Naive thymus-derived CD4-positive, alpha-beta T cell (primary cell): Measurements from ENCODE around the gene CACNA2D2. TPM values are rescaled to one million over a fixed set of nuclear protein-coding genes. Genes with fewer than 3 reads are reported as not detected.
"Not testable (repeated sequence)": the region's sequence is repeated elsewhere in the genome, so short reads cannot be mapped to it uniquely, and the experiment has no call there.

Experiments
- ATAC-seq: fragments of 150-1000 bp; cut with Tn5 transposase; 2 replicates; pipeline ENCODE4 v1.10.0; 2021; ENCODE audit warnings: mild to moderate bottlenecking, moderate library complexity
- CTCF ChIA-PET: fragments of 350-600 bp; sonication (Branson Sonifier 250); formaldehyde crosslinking; loops from one replicate; lab custom pipeline; 2021; ENCODE audit warnings: antibody characterized with exemption; lab: Charles Lee
- POLR2A ChIA-PET: fragments of 350-600 bp; sonication (Branson Sonifier 250); formaldehyde crosslinking; loops from one replicate; lab custom pipeline; 2021; ENCODE audit warnings: antibody characterized with exemption, inconsistent platforms; lab: Charles Lee
- DNase-seq, 9 donors: peaks; one replicate each; pipeline versions ENCODE4 v3.0.0 to v3.0.0-alpha.2; 2020 to 2022; ENCODE audit warnings: mixed read lengths in 1 of 9
- H3K27ac ChIP-seq: one replicate; pipeline ENCODE4 v1.7.0; 2013; ENCODE audit warnings: mild to moderate bottlenecking, low read depth, low read length, moderate library complexity
- H3K27me3 ChIP-seq, 2 donors: one replicate each; pipeline ENCODE4 v1.7.0; 2013; ENCODE audit warnings: low read length in 2 of 2, mild to moderate bottlenecking in 2 of 2, moderate library complexity in 2 of 2; ENCODE audit not compliant: control insufficient read depth in 2 of 2, insufficient read depth in 2 of 2
- H3K36me3 ChIP-seq, 3 experiments: 1 replicate in 2 of 3; 2 replicates in 1 of 3; pipeline ENCODE4 v1.7.0; 2013; ENCODE audit warnings: low read length in 3 of 3, mild to moderate bottlenecking in 3 of 3, moderate library complexity in 1 of 3; ENCODE audit not compliant: insufficient read depth in 3 of 3, control insufficient read depth in 2 of 3
- H3K4me1 ChIP-seq, 2 donors: one replicate each; pipeline ENCODE4 v1.7.0; 2013; ENCODE audit warnings: low read length in 2 of 2, mild to moderate bottlenecking in 2 of 2, moderate library complexity in 1 of 2; ENCODE audit not compliant: control insufficient read depth in 2 of 2, insufficient read depth in 2 of 2
- H3K4me3 ChIP-seq: 2 replicates; pipeline ENCODE4 v1.7.0; 2013; ENCODE audit warnings: mild to moderate bottlenecking, low read length
- H3K9me3 ChIP-seq, 3 experiments: 1 replicate in 2 of 3; 2 replicates in 1 of 3; pipeline ENCODE4 v1.7.0; 2013; ENCODE audit warnings: low read length in 3 of 3; ENCODE audit not compliant: control insufficient read depth in 2 of 3
- H3K27ac Mint-ChIP-seq, 9 donors: one replicate each; pipeline ENCODE4 v1.8.0; 2020 to 2022; ENCODE audit warnings: mixed read lengths in 9 of 9, mild to moderate bottlenecking in 8 of 9, moderate library complexity in 5 of 9, inconsistent platforms in 2 of 9
- H3K27me3 Mint-ChIP-seq, 5 donors: one replicate each; pipeline ENCODE4 v1.8.0; 2021 to 2022; ENCODE audit warnings: mixed read lengths in 5 of 5, mild to moderate bottlenecking in 1 of 5
- H3K36me3 Mint-ChIP-seq, 5 donors: one replicate each; pipeline ENCODE4 v1.8.0; 2020 to 2022; ENCODE audit warnings: mixed read lengths in 5 of 5, mild to moderate bottlenecking in 3 of 5, inconsistent platforms in 1 of 5
- H3K4me1 Mint-ChIP-seq, 7 donors: one replicate each; pipeline ENCODE4 v1.8.0; 2020 to 2022; ENCODE audit warnings: mixed read lengths in 7 of 7, mild to moderate bottlenecking in 3 of 7, inconsistent platforms in 1 of 7
- H3K4me3 Mint-ChIP-seq, 10 donors: one replicate each; pipeline ENCODE4 v1.8.0; 2020 to 2022; ENCODE audit warnings: mild to moderate bottlenecking in 10 of 10, mixed read lengths in 10 of 10, moderate library complexity in 6 of 10, inconsistent platforms in 2 of 10
- H3K9me3 Mint-ChIP-seq, 11 donors: one replicate each; pipeline ENCODE4 v1.8.0; 2020 to 2022; ENCODE audit warnings: mixed read lengths in 11 of 11, mild to moderate bottlenecking in 4 of 11, inconsistent platforms in 1 of 11, moderate library complexity in 1 of 11
- intact Hi-C, 2 donors: fragments of 100-400 bp; cut with micrococcal nuclease; formaldehyde crosslinking; loops; one replicate each; pipeline ENCODE4 v1.15.1; 2023
- polyA plus RNA-seq, 2 donors: library from polyadenylated mRNA; unstranded; fragments of 300-500 nt; fragmentation: Illumina TruSeq; gene quantifications; one replicate each; pipeline ENCODE4 v1.2.3, GENCODE V29; 2021
- total RNA-seq, 6 experiments: library from RNA in 5 of 6; stranded (reverse) in 5 of 6; gene quantifications; 1 replicate in 5 of 6; 2 replicates in 1 of 6; pipeline ENCODE4 v1.2.3 and lab custom pipeline; 2021 to 2026

Gene CACNA2D2
- total and polyA plus RNA-seq, 7 experiments from 2014 or later: 0.32 to 6.2 (median 2.0) TPM

GRCh38 chr3:50515565-50516439 is 12.4 kb upstream of the CACNA2D2 start:
- Mint-ChIP-seq H3K4me3 (peak overlapping the region in 3 of 10 donors; percentile 25 to 54 (median 40)), H3K4me1 (peaks cover 5 to 16% (median 10%) of the 10 kb centered on the region in 7 donors), H3K9me3 (peaks cover 0 to 4% (median 0%) of the 10 kb centered on the region in 11 donors), H3K36me3 (no peaks in the 10 kb centered on the region), H3K27me3 (peaks cover 0 to 38% (median 4%) of the 10 kb centered on the region in 5 donors), H3K27ac (peak overlapping the region in 1 of 9 donors; percentile 17)
- Histone ChIP-seq H3K27me3 (no peaks in the 10 kb centered on the region), H3K27ac (no peak overlapping the region), H3K4me3 (no peak overlapping the region), H3K36me3 (no peaks in the 10 kb centered on the region), H3K9me3 (no peaks in the 10 kb centered on the region), H3K4me1 (peaks cover 0 to 3% of the 10 kb centered on the region in 2 donors)
- ChIA-PET POLR2A (interaction anchor here (0.6 kb wide), 1 partner anchor 143 kb away, joined by 4 read pairs; no protein-coding TSS in a partner anchor), CTCF (interaction anchor here (0.8 to 1.2 kb wide), 3 partner anchors 13 to 98 kb away, joined by 3 read pairs; no protein-coding TSS in a partner anchor)
- DNase-seq: no peak
- intact Hi-C loops: loop anchor here in 1 of 2 donors (5.0 kb wide), 1 partner anchor 36 kb away; no protein-coding TSS in a partner anchor
- peak; percentile 60 for ATAC-seq

DNA sequence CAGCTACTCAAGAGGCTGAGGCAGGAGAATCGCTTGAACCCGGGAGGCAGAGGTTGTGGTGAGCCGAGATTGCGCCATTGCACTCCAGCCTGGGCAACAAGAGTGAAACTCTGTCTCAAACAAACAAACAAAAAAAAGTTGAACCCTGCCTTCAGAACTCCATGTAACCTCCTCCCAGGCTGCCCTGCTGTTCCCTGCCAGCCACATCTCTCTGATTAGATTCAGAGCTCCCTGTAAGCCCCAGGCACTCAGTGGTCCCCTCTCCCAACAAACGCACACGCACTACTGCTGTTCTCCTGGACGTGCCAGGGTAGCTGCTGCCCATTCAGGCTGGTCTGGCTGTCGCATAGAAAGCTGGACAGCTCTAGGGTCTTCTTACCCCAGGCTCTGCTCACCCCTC is 9.5 kb upstream of the CACNA2D2 start:
- H3K4me1 Mint-ChIP-seq, H3K4me3 ChIP-seq, ATAC-seq, CTCF ChIA-PET, H3K9me3 ChIP-seq, H3K27me3 ChIP-seq, POLR2A ChIA-PET, H3K36me3 ChIP-seq, H3K36me3 Mint-ChIP-seq, DNase-seq, H3K4me1 ChIP-seq, intact Hi-C loops, H3K9me3 Mint-ChIP-seq, H3K27ac Mint-ChIP-seq, H3K27ac ChIP-seq: not testable (repeated sequence)
- Mint-ChIP-seq H3K4me3 (peak overlapping the region in 1 of 10 donors; percentile 61), H3K27me3 (peaks cover 0 to 24% (median 4%) of the 10 kb centered on the region in 5 donors)

DNA sequence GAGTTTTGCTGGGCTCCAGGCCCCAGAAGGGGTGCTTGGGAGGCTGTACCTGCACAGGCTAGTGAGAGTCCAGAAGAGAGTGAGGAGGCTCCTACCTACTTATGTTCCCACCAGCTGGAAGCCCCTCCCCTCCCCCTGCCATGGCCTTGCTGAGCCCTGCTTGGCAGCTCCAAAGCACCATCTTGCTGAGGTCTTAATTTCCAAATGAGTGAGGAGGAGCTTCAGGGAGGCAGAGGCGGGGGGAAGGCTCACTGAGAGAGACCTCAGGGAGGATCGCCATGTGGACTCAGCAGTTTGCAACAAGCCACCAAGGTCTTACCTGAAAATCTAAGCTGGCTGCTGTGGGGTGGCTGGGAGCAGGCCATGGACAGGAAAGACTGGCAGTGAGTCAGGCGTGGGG is 8.7 kb upstream of the CACNA2D2 start:
- Histone ChIP-seq H3K36me3 (no peaks in the 10 kb centered on the region), H3K27me3 (no peaks in the 10 kb centered on the region), H3K4me1 (no peaks in the 10 kb centered on the region), H3K4me3 (no peak overlapping the region), H3K9me3 (no peaks in the 10 kb centered on the region), H3K27ac (no peak overlapping the region)
- DNase-seq: no peak
- peaks cover 0 to 5% (median 5%) of the 10 kb centered on the region in 7 donors for H3K4me1 Mint-ChIP-seq
- ChIA-PET CTCF (no interaction called here), POLR2A (interaction anchor here (1.5 kb wide), 1 partner anchor 147 kb away, joined by 3 read pairs; no protein-coding TSS in a partner anchor)
- ATAC-seq: no peak
- no peak overlapping the region for H3K4me3 Mint-ChIP-seq
- H3K36me3 Mint-ChIP-seq: no peaks in the 10 kb centered on the region
- H3K27me3 Mint-ChIP-seq: peaks cover 0 to 24% (median 4%) of the 10 kb centered on the region in 5 donors
- no peak overlapping the region for H3K27ac Mint-ChIP-seq
- H3K9me3 Mint-ChIP-seq: peaks cover 0 to 4% (median 0%) of the 10 kb centered on the region in 11 donors
- intact Hi-C loops: no loop called here

- H3K36me3 ChIP-seq: no peaks in the 10 kb centered on the region
- Mint-ChIP-seq H3K27me3 (peaks cover 0 to 30% (median 0%) of the 10 kb centered on the region in 5 donors), H3K4me1 (peaks cover 0 to 3% (median 0%) of the 10 kb centered on the region in 7 donors), H3K9me3 (peaks cover 0 to 4% (median 0%) of the 10 kb centered on the region in 11 donors), H3K4me3 (no peak overlapping the region), H3K36me3 (no peaks in the 10 kb centered on the region), H3K27ac (no peak overlapping the region)
- CTCF ChIA-PET: interaction anchor here (0.8 to 1.1 kb wide), 2 partner anchors 33 to 77 kb away, joined by 3 read pairs; no protein-coding TSS in a partner anchor
- no peaks in the 10 kb centered on the region for H3K27me3 ChIP-seq
- H3K4me1 ChIP-seq: no peaks in the 10 kb centered on the region
- POLR2A ChIA-PET: no interaction called here
- H3K4me3 ChIP-seq: no peak overlapping the region
- ATAC-seq: no peak
- no peaks in the 10 kb centered on the region for H3K9me3 ChIP-seq
- DNase-seq: no peak
- intact Hi-C loops: no loop called here
- no peak overlapping the region for H3K27ac ChIP-seq
Measured at GRCh38 chr3:50510325-50510724, 6.9 kb upstream of the CACNA2D2 start.

DNA sequence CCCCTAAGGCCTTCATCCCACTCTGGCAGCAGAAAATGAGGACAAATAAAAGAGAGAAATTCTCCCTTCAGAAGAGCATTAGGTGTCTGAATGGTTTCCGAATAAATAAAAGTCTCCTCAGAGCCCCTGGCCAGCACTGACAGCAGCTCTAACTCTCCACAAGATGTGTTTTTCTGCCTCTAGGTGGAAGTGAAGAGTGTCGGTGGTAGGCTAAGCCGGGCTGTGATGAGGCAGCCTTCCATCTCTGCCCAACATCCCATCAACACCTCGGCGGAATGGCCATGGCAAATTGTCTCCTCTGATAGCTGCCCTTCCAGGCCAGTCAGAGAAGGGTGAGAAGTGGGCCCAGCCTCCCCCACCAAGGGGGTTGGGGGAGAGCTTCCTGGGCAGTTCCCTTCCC is 6.3 kb upstream of the CACNA2D2 start:
- no peaks in the 10 kb centered on the region for H3K36me3 ChIP-seq
- POLR2A ChIA-PET: no interaction called here

DNA sequence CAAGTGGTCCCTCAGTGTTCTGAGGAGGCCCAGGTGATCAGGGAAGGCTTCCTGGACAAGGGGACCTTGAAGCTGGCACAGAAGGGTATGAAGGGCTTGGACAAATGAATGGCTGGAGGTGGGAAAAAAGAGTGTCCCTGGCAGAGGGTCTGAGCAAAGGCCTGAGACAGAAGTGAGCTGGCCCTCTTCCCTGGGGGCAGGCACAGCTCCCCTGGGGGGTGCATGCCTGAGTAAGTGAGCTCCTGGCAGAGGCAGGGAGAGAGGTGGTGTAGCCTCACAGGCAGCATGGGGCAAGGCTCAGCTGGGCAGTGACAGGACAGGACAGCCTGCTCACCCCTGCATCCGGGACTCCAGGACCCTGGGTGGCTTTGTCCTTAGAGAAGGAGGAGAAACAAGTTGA is 5.4 kb upstream of the CACNA2D2 start:
- Mint-ChIP-seq H3K4me1 (peaks cover 0 to 3% (median 0%) of the 10 kb centered on the region in 7 donors), H3K36me3 (no peaks in the 10 kb centered on the region), H3K27me3 (peaks cover 0 to 35% (median 0%) of the 10 kb centered on the region in 5 donors), H3K4me3 (no peak overlapping the region), H3K27ac (no peak overlapping the region), H3K9me3 (peaks cover 0 to 2% (median 0%) of the 10 kb centered on the region in 11 donors)
- ATAC-seq: no peak
- Histone ChIP-seq H3K36me3 (no peaks in the 10 kb centered on the region), H3K4me1 (no peaks in the 10 kb centered on the region), H3K27ac (no peak overlapping the region), H3K27me3 (no peaks in the 10 kb centered on the region), H3K4me3 (no peak overlapping the region), H3K9me3 (no peaks in the 10 kb centered on the region)
- ChIA-PET POLR2A (no interaction called here), CTCF (interaction anchor here (0.6 to 1.3 kb wide), 4 partner anchors 9 to 107 kb away, joined by 3 to 5 read pairs (median 4); no protein-coding TSS in a partner anchor)
- no peak for DNase-seq
- intact Hi-C loops: no loop called here

More for the DNA sequence above, 6.3 kb upstream of the CACNA2D2 start:
- Histone ChIP-seq H3K27me3 (no peaks in the 10 kb centered on the region), H3K27ac (no peak overlapping the region), H3K4me3 (no peak overlapping the region), H3K9me3 (no peaks in the 10 kb centered on the region), H3K4me1 (no peaks in the 10 kb centered on the region)
- H3K27me3 Mint-ChIP-seq: peaks cover 0 to 29% (median 0%) of the 10 kb centered on the region in 5 donors
- DNase-seq: no peak
- H3K4me1 Mint-ChIP-seq: peaks cover 0 to 3% (median 0%) of the 10 kb centered on the region in 7 donors
- no peak overlapping the region for H3K4me3 Mint-ChIP-seq
- H3K27ac Mint-ChIP-seq: no peak overlapping the region
- peaks cover 0 to 4% (median 0%) of the 10 kb centered on the region in 11 donors for H3K9me3 Mint-ChIP-seq
- intact Hi-C loops: no loop called here
- H3K36me3 Mint-ChIP-seq: no peaks in the 10 kb centered on the region
- CTCF ChIA-PET: interaction anchor here (0.8 to 1.3 kb wide), 4 partner anchors 8 to 106 kb away, joined by 3 to 4 read pairs (median 3); no protein-coding TSS in a partner anchor
- ATAC-seq: no peak
